Measurements from ENCODE around the gene GMNN. TPM values are rescaled to one million over a fixed set of nuclear protein-coding genes. Genes with fewer than 3 reads are reported as not detected.
A peak's percentile ranks its signal among the peaks of the same experiment; 100 is the strongest.

GMNN gene
- polyA plus RNA-seq, 3 donors: 2.6 to 5.2 (median 2.9) TPM

GRCh38 chr6:24775520-24776058, 852 bp downstream of the GMNN start:
- peaks cover 23% of the 10 kb centered on the region for H3K4me1 Mint-ChIP-seq
- peak in 2 of 3 donors; percentile 16 to 27 for DNase-seq
- H3K27me3 Mint-ChIP-seq (ENCODE audit: low read depth in 3 of 3): no peaks in the 10 kb centered on the region
- H3K4me2 ChIP-seq (replicated peaks; ENCODE audit: extremely low read depth, low read length, poor library complexity, severe bottlenecking): peak overlapping the region; percentile 68
- intact Hi-C loops (cut with micrococcal nuclease): loop anchor here in 1 of 2 donors (2.0 kb wide), 2 partner anchors 57 to 109 kb away; partner anchors contain the start of genes ACOT13, C6orf62 and TDP2
- peaks cover 3 to 6% of the 10 kb centered on the region in 2 donors for H3K36me3 Mint-ChIP-seq
- H3K4me3 ChIP-seq (replicated peaks in 1 of 3; ENCODE audit: low read depth in 2 of 3, low read length in 3 of 3): peak overlapping the region; percentile 78 to 100 (median 98)
- H3K4me3 Mint-ChIP-seq: peak overlapping the region; percentile 98 to 100
- H4K20me1 ChIP-seq (ENCODE audit: insufficient read depth, low read length): no peaks in the 10 kb centered on the region
- peaks cover 59% of the 10 kb centered on the region for H3K79me2 ChIP-seq (ENCODE audit: insufficient read depth, low read length)
- no peaks in the 10 kb centered on the region for H3K9me3 Mint-ChIP-seq
- H3K9me3 ChIP-seq (replicated peaks in 1 of 2; ENCODE audit: control insufficient read depth in 1 of 2, insufficient read depth in 1 of 2, low read length in 2 of 2): no peaks in the 10 kb centered on the region
- no peaks in the 10 kb centered on the region for H3K27me3 ChIP-seq (ENCODE audit: control insufficient read depth in 2 of 2, insufficient read depth in 2 of 2, low read length in 2 of 2)
- peak overlapping the region; percentile 55 for H3K9ac ChIP-seq (ENCODE audit: insufficient read depth, low read length, poor library complexity, severe bottlenecking)
- H3K27ac ChIP-seq (ENCODE audit: low read depth in 1 of 2, low read length in 2 of 2): peak overlapping the region in 1 of 2 donors; percentile 69
- TF ChIP-seq CTCF (IDR thresholded peaks at IDR 0.05): no peak
- H3K4me1 ChIP-seq (ENCODE audit: control insufficient read depth in 1 of 2, insufficient read depth in 2 of 2, low read length in 2 of 2): peaks cover 18 to 19% of the 10 kb centered on the region in 2 donors
- peak overlapping the region; percentile 71 to 98 (median 87) for H3K27ac Mint-ChIP-seq
- H2AFZ ChIP-seq (ENCODE audit: insufficient read depth, low read depth, low read length, poor library complexity, severe bottlenecking): peak overlapping the region; percentile 97
- no peaks in the 10 kb centered on the region for H3K36me3 ChIP-seq (replicated peaks in 1 of 2; ENCODE audit: control insufficient read depth in 1 of 2, insufficient read depth in 2 of 2, low read length in 2 of 2)
- 4% methylated on average over 16 of the region's 20 CpGs for whole genome bisulfite sequencing (ENCODE audit: insufficient coverage)

- Histone ChIP-seq H3K36me3 (replicated peaks in 1 of 2; ENCODE audit: control insufficient read depth in 1 of 2, insufficient read depth in 2 of 2, low read length in 2 of 2) (peaks cover 8 to 11% of the 10 kb centered on the region in 2 donors), H4K20me1 (ENCODE audit: insufficient read depth, low read length) (no peaks in the 10 kb centered on the region), H3K27ac (ENCODE audit: low read depth in 1 of 2, low read length in 2 of 2) (no peak overlapping the region), H3K4me2 (replicated peaks; ENCODE audit: extremely low read depth, low read length, poor library complexity, severe bottlenecking) (no peak overlapping the region), H2AFZ (ENCODE audit: insufficient read depth, low read depth, low read length, poor library complexity, severe bottlenecking) (no peak overlapping the region), H3K27me3 (ENCODE audit: control insufficient read depth in 2 of 2, insufficient read depth in 2 of 2, low read length in 2 of 2) (no peaks in the 10 kb centered on the region), H3K4me3 (replicated peaks in 1 of 3; ENCODE audit: low read depth in 2 of 3, low read length in 3 of 3) (no peak overlapping the region), H3K9ac (ENCODE audit: insufficient read depth, low read length, poor library complexity, severe bottlenecking) (no peak overlapping the region), H3K79me2 (ENCODE audit: insufficient read depth, low read length) (peaks cover 69% of the 10 kb centered on the region), H3K9me3 (replicated peaks in 1 of 2; ENCODE audit: control insufficient read depth in 1 of 2, insufficient read depth in 1 of 2, low read length in 2 of 2) (no peaks in the 10 kb centered on the region), H3K4me1 (ENCODE audit: control insufficient read depth in 1 of 2, insufficient read depth in 2 of 2, low read length in 2 of 2) (peaks cover 18 to 19% of the 10 kb centered on the region in 2 donors)
- DNase-seq: no peak
- intact Hi-C loops (cut with micrococcal nuclease): no loop called here
- Mint-ChIP-seq H3K27ac (no peak overlapping the region), H3K9me3 (no peaks in the 10 kb centered on the region), H3K27me3 (ENCODE audit: low read depth in 3 of 3) (no peaks in the 10 kb centered on the region), H3K36me3 (peaks cover 8 to 22% of the 10 kb centered on the region in 2 donors), H3K4me1 (peaks cover 23% of the 10 kb centered on the region), H3K4me3 (no peak overlapping the region)
- no peak for TF ChIP-seq CTCF (IDR thresholded peaks at IDR 0.05)
- no CpG with 5 or more reads among the region's 1 CpG for WGBS (ENCODE audit: insufficient coverage)
These were observed 2.5 kb downstream of the GMNN start for GRCh38 chr6:24777227-24777626.

All from CD14-positive monocyte (primary cell).